NOMO-1 treated with DMSO at 0.1 percent for 48 hours (cell line): ENCODE measurements around the gene ADGRG2.

ENCODE experiments used
- DNase-seq: peaks from one replicate; lab custom pipeline; 2025; ENCODE audit not compliant: unreplicated experiment; lab: John Stamatoyannopoulos, UW

The ADGRG2 gene

GRCh38 chrX:18956303-18957032 is 165.8 kb downstream of the ADGRG2 start:
- DNase-seq: peak; percentile 91

- no peak for DNase-seq
Measured at GRCh38 chrX:18955676-18956075, 166.6 kb downstream of the ADGRG2 start.

GRCh38 chrX:18951032-18951431 is 171.2 kb downstream of the ADGRG2 start:
- no peak for DNase-seq

GRCh38 chrX:18949944-18950301 is 172.3 kb downstream of the ADGRG2 start:
- no peak for DNase-seq

- peak; percentile 59 for DNase-seq
Measured at GRCh38 chrX:18949291-18949943, 172.9 kb downstream of the ADGRG2 start.

GRCh38 chrX:18946611-18947010 is 175.7 kb downstream of the ADGRG2 start:
- DNase-seq: no peak

GRCh38 chrX:18946157-18946556 is 176.1 kb downstream of the ADGRG2 start:
- no peak for DNase-seq

GRCh38 chrX:18945483-18945882 is 176.8 kb downstream of the ADGRG2 start:
- no peak for DNase-seq

GRCh38 chrX:18944482-18944881 is 177.8 kb downstream of the ADGRG2 start:
- no peak for DNase-seq

- DNase-seq: no peak
Measured at GRCh38 chrX:18941896-18942295, 180.4 kb downstream of the ADGRG2 start.
